Measurements from ENCODE around the gene BET1.

BET1 gene

DNA sequence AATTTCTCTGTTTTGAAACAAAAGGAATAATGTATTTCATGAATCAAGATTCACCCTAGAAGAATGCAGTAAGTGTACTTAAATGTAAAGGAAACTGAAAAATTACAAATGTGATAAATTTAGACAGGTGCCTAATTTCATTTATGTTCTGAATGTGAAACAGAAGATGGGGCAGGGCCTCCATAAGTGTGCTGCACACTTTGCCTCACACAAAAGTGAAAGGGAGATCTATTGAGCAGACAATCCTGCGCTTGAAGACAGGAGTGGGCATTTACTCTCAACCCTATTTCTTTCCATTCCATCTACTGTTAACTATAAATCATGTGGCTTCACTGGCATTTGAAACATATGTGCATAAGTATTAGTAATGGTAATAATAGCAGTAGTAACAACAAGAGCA, 46.4 kb downstream of the BET1 start:
- DNase-seq (ENCODE audit: low spot score): no peak

GRCh38 chr7:93955304-93955703, 48.9 kb downstream of the BET1 start:
- no peak for DNase-seq (ENCODE audit: low spot score)

- peak; percentile 18 for DNase-seq (ENCODE audit: low spot score)
Measured at GRCh38 chr7:93949423-93949822, 54.7 kb downstream of the BET1 start.

DNA sequence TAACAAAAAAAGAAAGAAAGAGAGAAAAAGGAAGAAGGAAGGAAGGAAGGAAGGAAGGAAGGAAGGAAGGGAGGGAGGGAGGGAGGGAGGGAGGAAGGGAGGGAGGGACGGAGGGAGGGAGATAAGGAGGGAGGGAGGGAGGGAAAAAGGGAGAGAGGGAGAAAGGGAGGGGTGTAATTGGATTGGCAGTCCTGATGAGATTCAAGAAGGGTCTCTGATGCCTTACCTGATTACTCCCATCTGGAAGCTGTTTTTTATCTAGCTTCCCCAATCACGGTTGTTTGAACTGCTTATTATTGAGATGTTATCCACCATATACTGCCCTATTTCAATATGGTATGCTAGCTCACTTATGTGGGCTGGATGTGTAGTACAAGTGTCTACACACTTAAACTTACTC, 55.3 kb downstream of the BET1 start:
- no peak for DNase-seq (ENCODE audit: low spot score)

GRCh38 chr7:93948106-93948505, 56.0 kb downstream of the BET1 start:
- no peak for DNase-seq (ENCODE audit: low spot score)

- no peak for DNase-seq (ENCODE audit: low spot score)
Measured at GRCh38 chr7:93945756-93946535, 58.2 kb downstream of the BET1 start.

DNA sequence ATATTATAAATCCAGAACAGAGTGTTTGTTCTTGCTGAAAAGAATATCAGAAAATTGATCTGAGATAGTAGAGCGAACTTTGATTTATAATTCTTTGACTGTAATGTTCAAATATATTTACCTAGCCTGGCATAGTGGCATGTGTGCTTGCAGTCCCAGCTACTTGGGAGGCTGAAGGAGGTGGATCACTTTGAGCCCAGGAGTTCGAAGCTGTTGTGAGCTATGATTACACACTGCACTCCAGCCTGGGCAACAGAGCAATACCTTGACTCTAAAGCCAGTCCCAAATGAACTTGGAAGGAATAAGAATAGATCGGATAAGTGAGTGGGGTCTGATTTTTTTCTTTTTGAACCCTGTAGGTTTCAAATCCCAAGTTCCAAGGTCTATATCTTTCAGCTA, 59.1 kb downstream of the BET1 start:
- no peak for DNase-seq (ENCODE audit: low spot score)

GRCh38 chr7:93944673-93945072, 59.5 kb downstream of the BET1 start:
- DNase-seq (ENCODE audit: low spot score): no peak

- no peak for DNase-seq (ENCODE audit: low spot score)
Measured at GRCh38 chr7:93943816-93944540, 60.2 kb downstream of the BET1 start.

Data from RKO (cell line).